Measurements from ENCODE around the gene GTF2A1L.
"Not testable (repeated sequence)": the region's sequence is repeated elsewhere in the genome, so short reads cannot be mapped to it uniquely, and the experiment has no call there.

GTF2A1L gene, protein sequence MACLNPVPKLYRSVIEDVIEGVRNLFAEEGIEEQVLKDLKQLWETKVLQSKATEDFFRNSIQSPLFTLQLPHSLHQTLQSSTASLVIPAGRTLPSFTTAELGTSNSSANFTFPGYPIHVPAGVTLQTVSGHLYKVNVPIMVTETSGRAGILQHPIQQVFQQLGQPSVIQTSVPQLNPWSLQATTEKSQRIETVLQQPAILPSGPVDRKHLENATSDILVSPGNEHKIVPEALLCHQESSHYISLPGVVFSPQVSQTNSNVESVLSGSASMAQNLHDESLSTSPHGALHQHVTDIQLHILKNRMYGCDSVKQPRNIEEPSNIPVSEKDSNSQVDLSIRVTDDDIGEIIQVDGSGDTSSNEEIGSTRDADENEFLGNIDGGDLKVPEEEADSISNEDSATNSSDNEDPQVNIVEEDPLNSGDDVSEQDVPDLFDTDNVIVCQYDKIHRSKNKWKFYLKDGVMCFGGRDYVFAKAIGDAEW

DNA sequence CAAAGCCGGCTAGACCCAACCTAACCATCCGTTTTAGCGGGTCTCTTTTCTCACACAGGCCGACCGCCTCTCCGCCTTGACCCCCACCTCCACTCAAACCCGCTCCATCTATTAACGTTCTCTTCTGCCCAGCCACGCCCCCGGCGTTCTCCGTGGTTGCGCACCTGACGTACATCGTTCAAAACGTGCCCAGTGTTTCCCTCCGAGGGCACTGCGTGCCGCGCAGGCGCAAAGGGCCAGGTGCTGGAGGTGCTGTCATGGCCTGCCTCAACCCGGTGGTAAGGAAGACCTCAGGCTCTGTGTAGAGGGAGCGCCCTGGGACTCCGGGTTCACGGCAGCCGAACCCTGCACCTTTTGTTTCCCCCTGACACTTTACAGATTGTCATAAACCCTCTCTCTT, at the start of gene GTF2A1L:
Gene GTF2A1L (plus strand): TSS at position 239 of the 400 bp plus-strand sequence. CDS start 19 bp downstream, at position 258.
- no peak for DNase-seq

DNA sequence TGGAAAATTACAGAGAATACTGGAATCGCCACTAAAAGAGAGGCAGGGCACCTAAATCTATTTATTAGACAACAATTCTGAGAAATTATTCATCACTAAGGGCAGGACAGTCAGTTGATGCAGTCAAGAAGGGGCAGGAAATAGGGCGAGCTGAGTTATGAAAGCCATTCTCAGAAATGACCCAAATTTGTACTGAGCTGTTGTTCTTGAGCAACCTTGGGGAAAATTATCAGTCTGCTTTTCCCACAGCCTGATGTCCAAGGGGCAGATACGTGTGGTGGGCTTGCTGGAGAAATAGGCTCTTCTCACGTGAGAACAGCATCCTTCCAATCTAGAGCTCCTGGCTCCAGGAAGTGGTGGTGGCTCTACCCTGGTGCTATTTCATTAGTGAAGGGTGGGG, 49.1 kb upstream of the GTF2A1L start:
- DNase-seq, result no peak

GRCh38 chr2:48569433-48569832, 48.2 kb upstream of the GTF2A1L start:
- no peak for DNase-seq

DNA sequence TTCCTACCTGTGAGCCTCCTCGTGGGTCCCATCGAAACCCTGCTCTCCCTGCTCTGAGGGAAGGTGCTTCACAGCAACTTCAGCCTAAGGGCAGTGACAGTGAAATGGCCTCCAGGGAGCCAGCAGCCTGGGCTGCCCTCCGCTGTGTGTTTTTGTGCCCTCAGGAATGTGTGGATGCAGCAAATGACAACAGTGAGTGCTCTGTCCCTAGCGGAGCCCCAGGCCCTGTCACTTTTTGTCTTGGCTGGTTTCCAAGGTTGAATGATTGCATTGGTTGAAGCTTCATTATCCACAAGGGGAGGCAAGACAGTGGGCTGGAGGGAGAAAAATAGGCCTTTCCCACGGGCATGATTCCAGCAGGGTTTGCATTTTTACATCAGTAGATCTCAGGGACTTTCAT, 44.8 kb upstream of the GTF2A1L start:
- DNase-seq, result no peak

GRCh38 chr2:48574353-48575287, 43.0 kb upstream of the GTF2A1L start:
- no peak for DNase-seq

- DNase-seq, result no peak
Measured at GRCh38 chr2:48578313-48578712, 39.3 kb upstream of the GTF2A1L start.

DNA sequence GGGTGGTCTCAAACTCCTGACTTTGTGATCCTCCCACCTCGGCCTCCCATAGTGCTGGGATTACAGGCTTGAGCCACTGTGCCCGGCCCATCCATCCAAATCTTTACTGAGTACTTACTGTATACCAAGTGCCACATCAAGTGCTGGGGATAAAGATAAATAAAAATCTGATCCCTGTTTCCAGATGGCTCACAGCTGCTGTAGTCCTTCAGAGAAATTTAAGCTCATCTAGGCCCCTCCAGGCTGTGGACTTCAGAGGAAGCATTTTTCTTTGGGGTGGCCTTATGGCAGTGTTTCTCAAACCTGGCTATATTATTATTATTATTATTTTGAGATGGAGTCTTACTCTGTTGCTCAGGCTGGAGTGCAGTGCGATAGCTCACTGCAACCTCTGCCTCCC, 33.7 kb upstream of the GTF2A1L start:
- DNase-seq, result no peak

GRCh38 chr2:48584551-48584950, 33.1 kb upstream of the GTF2A1L start:
- no peak for DNase-seq

- no peak for DNase-seq
Measured at GRCh38 chr2:48586433-48586832, 31.2 kb upstream of the GTF2A1L start.

DNA sequence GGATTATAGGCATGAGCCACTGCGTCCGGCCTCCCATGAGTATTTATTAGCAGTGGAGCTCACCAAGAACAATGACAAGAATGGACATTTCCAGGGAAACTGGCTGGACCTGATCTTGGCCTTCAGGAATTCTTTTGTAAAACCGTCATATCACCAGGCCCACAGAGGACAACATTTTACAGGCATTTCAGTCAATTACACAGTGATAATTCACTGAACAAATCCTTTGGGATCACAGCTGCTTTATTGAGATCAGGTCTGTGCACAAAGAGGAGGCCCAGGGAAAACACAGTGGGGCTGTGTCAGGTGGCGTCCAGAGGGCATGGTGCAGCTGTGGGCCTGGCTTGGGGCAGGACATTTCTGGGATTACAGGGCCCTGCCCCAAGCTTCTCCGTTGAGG, 30.1 kb upstream of the GTF2A1L start:
- no peak for DNase-seq

- DNase-seq, result no peak
Measured at GRCh38 chr2:48587961-48588360, 29.7 kb upstream of the GTF2A1L start.

- no peak for DNase-seq
Measured at GRCh38 chr2:48588745-48589144, 28.9 kb upstream of the GTF2A1L start.

DNA sequence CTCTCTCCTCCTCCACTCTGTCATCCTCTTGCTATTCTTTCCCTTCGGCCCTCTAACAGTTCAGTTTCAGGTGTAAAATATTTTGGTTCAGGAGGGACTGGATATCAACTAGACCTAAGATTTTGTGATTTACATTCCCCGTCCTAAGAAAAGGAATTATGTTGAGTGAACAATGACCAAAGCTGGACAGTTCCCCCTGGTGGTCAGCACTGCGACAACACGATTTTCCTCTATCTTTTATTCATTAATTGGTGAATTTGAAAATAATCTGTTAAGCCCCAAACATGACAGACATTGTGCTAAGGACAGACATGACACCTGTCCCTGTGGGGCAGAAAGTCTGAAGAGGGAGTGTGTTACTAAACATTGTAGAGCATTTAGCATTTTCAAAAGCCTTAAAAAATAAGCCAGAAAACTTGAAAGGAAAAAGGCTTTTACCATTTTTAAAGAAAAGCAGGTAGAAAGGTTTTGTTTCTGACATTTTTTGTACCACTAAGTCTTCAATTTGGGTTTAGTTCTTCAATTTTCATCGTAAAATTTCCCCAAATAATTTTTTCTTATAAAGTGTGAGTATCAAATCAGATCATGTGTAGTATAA, 28.4 kb upstream of the GTF2A1L start:
- DNase-seq, result no peak

DNA sequence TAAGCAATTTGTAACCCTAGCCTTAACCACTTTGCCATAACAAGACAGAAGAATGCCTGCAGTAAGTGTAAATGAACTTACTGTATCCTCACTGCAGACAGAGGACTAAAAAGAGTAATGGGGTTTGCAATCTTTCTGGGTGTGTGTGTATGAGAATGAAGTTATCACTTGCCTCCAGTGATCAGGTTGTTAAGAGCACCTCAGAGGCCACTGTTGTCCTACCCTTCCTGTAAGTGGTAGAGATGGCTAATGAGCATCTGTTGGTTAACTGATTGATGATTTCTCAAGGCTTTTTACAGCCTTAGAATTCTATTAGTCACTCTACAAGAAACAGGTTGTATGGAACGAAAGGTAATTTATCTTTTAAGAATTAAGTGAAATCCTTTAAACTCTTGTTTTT, 27.6 kb upstream of the GTF2A1L start:
- DNase-seq, result no peak

- DNase-seq, result no peak
Measured at GRCh38 chr2:48592067-48592466, 25.6 kb upstream of the GTF2A1L start.

DNA sequence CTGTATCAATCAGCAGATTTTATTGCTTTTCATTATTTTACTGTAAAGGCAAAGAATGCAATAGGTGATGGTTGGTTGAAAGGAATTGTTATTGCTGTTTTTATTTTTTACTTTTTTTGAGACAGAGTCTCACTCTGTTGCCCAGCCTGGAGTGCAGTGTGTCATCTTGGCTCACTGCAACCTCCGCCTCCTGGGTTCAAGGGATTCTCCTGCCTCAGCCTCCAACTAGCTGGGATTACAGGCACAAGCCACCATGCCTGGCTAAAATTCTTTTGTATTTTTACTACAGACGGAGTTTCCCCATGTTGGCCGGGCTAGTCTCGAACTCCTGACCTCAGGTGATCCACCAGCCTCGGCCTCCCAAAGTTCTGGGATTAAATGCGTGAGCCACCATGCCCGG, 20.9 kb upstream of the GTF2A1L start:
- not testable (repeated sequence) for DNase-seq

- DNase-seq, result no peak
Measured at GRCh38 chr2:48597492-48597891, 20.2 kb upstream of the GTF2A1L start.

DNA sequence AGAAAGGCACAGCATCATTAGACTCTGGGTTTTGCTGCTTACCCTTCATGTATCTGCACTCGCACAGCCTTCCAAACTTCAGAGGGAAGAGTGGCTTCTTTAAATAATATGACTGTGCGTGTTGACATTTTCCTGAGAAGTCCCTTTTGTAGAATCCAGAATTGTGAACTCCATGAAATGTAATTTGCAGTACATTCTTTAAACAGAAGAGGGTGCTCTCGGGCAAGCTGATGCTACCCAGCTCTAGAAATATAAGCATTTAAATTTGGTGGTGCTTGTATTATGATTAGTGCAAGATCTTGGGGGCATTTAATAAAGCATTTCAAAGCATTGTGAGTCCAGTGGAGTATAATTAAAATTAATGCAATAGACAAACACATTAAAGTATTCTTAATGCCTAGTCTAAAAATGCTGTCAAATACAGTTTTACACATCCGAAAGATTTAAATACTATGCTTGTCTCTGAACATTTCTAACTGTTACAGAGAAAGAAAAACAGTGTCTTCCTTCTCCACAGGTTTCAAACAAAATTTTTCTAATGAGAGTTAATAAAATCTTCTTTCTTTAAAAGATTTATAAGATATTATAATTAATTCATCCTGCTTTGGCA, 17.3 kb upstream of the GTF2A1L start:
- DNase-seq, result peak; percentile 8

GRCh38 chr2:48600917-48601316, 16.7 kb upstream of the GTF2A1L start:
- DNase-seq, result no peak

DNA sequence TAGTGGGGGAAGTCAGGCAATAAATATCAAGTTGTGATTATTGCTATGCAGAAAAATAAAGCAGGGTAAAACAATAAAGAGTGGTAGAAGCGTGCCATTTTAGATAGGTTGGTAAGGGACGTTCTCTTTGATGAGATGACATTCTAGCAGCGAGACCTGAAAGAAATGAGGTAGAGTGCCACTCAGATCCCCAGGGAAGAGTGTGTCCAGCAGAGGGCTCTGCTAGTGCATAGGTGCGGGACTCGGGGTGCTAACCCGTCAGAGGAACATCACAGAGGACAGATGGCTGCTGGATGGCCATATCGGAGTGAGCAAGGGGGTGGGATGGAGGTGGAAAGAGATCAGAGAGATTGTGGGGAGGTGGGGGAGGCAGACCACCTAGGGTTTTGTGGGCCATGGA, 16.3 kb upstream of the GTF2A1L start:
- no peak for DNase-seq

GRCh38 chr2:48605482-48606175, 12.0 kb upstream of the GTF2A1L start:
- no peak for DNase-seq

- no peak for DNase-seq
Measured at GRCh38 chr2:48607307-48608014, 10.2 kb upstream of the GTF2A1L start.

Measured in T1000 (cell line).